Posterior vena cava (tissue), 2 donors: ENCODE results near the gene AREL1. TPM values are rescaled to one million over a fixed set of nuclear protein-coding genes. Genes with fewer than 3 reads are reported as not detected.

ENCODE experiments used
- DNase-seq: peaks from one replicate; pipeline ENCODE4 v3.0.0-alpha.2; 2020; ENCODE audit warnings: low spot score
- intact Hi-C, 2 donors: fragments of 100-400 bp; cut with DNase I; formaldehyde crosslinking; loops; one replicate each; pipeline versions ENCODE4 v1.14.1 to v1.14.2; 2022 to 2023
- total RNA-seq, 2 donors: library from RNA; stranded (reverse); fragmentation: NEBNext Ultra II Directional; extraction: Animal tissue kit (Norgen Biotek cat#: 25700); gene quantifications; one replicate each; pipeline ENCODE4 v1.2.1, GENCODE V29; 2021
- donor health status: DM: yes; HTN: yes; CAD: no.
- donor health status: DM: yes; HTN: yes; CAD: no.

The AREL1 gene
- total RNA-seq, 2 donors from 2014 or later, result 22.1 to 25.7 TPM

DNA sequence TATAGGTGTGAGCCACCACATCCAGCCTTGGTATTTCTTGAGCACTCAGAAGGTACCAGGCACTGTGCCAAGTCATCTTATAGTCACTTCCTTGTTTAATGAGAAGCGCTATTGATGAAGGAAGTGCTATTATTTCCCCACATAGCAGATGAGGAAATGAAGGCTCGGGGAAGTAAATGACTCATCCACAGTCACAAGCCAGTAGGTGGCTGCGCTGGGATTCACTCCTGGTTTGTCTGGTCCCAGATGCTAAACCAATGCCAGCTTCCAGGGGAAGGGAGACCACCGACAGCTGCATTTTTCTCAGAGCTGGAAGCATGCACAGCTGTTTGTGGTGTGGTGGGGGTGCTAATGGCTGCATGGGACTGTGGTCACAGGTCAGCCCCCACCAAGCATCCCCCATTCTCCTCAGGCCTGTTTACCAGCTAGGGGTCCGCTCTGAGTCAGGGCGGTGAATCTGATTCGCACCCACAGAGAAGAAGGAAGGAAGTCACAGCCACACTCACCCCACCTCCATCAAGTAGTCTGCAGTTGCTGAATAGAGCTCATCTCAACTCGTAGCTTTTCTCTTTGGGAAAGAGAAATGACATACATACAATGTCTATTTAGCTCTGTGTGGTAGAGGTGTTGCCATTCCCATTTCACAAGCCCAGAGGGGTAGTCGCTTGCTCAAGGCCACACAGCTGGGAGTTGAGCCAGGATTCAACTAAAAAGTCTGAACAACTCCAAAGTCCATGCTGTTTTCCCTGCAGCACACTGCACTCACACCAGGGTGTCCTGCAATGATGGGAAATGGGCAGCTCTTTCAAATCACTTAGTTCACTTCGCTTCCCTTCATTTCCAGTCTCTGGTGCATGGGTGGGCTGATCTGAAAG lies 94.6 kb downstream of the AREL1 start:
- intact Hi-C loops, result loop anchor here (10.0 kb wide), 2 partner anchors 96 to 254 kb away; partner anchors contain the start of genes AREL1 (in 1 of the 2) and FCF1 (in 1 of the 2)
- no peak for DNase-seq

DNA sequence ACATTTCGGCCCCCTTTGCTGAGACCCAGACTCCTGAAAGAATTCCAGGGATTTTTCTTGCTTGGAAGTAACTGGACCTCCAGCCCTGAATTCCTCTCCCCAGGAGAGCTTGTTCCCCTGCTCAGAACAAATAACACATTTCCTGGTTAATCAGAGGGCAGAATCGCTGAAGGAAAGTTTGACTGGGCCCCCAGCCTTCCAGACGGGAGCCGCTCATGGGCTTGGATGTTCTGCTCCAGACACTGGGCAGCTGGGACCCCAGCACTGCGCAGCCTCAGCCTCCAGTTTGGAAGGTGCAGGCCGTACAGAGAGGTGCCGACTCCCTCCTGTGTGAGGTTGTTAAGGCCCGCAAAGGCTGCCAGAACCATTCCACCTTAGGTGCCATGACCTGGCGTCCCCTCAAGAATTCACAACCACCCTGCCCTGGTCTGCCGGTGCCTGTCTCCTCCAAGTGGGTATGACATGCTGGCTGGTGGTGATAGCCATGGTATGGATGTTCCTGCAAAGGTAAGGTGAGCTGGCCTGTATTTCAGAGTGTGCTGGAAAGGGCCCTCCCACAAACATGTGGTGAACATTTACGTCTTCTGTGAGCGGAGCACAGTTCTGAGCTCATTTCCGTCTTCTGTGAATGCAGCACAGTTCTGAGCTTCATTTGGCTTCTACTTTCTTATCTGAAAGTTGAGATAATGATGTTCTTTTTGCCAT lies 95.7 kb downstream of the AREL1 start:
- no peak for DNase-seq
- intact Hi-C loops, result loop anchor here (10.0 kb wide), 2 partner anchors 98 to 252 kb away; partner anchors contain the start of genes AREL1 (in 1 of the 2) and FCF1 (in 1 of the 2)

DNA sequence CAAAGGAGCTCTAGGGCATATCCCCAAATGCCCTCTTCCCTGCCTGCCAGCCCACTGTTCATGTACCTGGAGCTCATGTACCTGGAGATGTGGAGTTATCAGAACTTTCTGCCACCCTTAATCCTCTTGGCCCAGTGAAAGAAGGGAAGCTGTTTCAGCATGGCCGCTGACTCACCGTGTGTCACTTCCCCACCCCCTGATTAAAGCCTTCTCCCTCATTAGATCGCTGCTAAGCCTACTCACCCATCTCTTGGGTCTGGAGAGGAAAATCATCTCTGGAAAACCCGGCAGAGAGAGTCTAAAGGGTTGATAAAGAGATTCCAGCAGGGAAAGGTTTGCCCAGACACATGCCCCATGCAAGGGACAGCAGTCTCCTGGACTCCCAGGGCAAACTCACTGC lies 96.4 kb downstream of the AREL1 start:
- DNase-seq, result no peak
- intact Hi-C loops, result loop anchor here (10.0 kb wide), 2 partner anchors 98 to 252 kb away; partner anchors contain the start of genes AREL1 (in 1 of the 2) and FCF1 (in 1 of the 2)

DNA sequence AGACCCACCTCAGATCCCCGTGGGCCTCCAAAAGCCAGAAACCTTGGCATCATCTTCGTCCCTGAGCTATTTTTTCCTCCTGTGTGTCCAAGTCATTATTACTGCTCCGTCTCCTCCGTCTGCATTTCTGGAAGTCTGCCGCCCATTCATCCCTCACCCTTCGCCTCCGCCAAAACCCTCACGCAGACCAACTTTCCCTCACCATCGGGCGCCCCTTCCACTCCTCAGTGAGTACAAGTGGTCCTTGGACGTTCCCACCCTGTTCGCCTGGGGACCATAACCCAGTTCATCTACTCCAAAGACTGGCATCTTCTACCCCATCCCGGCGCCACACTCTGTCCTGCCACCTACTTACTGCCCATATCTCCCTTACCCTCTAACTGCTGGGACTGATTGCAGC lies 97.1 kb downstream of the AREL1 start:
- intact Hi-C loops, result loop anchor here (10.0 kb wide), 2 partner anchors 99 to 251 kb away; partner anchors contain the start of genes AREL1 (in 1 of the 2) and FCF1 (in 1 of the 2)
- DNase-seq, result no peak

DNA sequence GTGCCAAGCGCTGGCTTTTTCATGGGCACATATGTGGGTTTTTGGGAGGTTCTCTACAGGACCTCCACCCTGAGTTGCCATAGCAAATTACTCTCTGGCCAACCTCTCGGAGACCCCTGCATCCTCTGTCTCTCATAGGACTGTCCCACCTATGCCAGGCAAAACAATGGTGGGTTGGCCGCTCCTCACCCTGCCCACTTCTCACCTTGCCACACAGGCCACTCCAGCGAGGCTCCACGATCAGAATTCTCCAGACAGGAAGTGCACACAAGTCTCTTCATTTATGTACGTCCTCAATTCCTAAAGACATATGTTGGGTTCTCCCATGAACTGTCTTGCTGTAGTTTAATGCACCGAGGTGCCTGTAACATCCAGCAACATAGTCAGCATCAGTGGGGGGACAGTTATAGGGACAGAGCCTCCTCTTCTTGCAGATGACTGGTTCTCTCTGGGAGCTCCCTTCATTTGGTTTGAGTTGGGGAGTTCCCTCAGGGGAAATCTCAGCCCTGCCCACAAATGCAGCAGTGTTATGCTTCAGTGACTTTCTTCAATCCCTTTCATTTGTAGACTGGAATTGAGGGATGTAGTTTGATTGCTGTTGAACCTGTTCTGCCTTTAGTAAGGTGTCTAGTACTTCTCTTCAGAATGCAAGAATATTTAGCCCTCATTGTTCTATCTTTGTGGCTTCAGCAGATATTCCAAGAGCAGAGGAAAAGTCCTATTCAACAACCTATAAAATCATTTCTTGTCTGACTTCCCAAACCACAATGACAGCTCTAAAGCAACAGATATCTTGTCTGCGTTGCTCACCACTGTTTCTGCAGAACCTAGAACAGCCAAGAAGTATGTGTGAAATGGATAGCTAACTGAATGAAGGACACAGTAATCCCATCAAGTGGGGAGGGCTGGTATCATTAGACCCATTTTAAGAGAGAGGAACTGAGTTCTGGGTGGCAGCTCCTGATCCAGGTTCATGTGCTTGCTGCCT lies 98.1 kb downstream of the AREL1 start:
- no peak for DNase-seq
- intact Hi-C loops, result loop anchor here (10.0 kb wide), 2 partner anchors 100 to 250 kb away; partner anchors contain the start of genes AREL1 (in 1 of the 2) and FCF1 (in 1 of the 2)

GRCh38 chr14:74613211-74613914 lies 99.5 kb downstream of the AREL1 start:
- DNase-seq, result no peak
- intact Hi-C loops, result loop anchor here (10.0 kb wide), 2 partner anchors 101 to 249 kb away; partner anchors contain the start of genes AREL1 (in 1 of the 2) and FCF1 (in 1 of the 2)

DNA sequence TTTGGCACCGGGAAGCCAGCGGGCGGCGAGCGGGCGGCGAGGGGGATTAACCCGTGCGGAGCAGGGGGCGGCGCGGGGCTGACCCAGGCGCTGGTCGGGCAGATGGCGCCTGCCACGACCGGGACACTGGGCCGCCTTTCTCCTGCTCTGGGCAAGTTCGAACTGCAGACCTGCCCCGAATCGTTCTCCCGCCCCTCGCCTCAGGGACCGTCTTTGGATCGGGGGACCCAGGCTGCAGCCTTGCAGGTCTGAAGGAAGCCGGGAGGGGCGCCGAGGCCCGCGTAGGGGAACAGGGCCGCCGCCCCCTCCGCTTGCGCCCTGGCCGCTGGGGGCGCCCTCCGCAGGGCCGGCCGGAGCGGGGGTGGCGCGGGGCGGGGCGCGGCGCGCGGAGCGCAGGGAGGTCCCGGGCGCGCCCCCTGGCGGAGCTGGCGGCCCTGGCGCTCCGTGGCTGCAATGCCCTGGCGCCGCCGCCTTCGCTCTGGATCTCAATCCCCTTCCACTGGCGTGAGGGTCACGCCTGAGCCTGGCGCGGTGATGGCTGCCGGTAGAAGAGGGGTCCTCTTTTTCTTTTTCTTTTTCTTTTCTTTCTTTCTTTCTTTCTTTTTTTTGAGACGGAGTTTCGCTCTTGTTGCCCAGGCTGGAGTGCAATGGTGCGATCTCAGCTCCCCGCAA lies 100.4 kb downstream of the AREL1 start:
- peak; percentile 95 for DNase-seq

GRCh38 chr14:74611650-74612349 lies 101.1 kb downstream of the AREL1 start, which contains the start of gene LTBP2:
Gene LTBP2, minus strand, starts transcription at chr14:74612237. Its CDS starts 293 bp downstream, at chr14:74611944.
- no peak for DNase-seq
- intact Hi-C loops, result loop anchor here (10.0 kb wide), 2 partner anchors 103 to 247 kb away; partner anchors contain the start of genes AREL1 (in 1 of the 2) and FCF1 (in 1 of the 2)

More for the DNA sequence above, 100.4 kb downstream of the AREL1 start:
- intact Hi-C loops, result loop anchor here (10.0 kb wide), 2 partner anchors 102 to 248 kb away; partner anchors contain the start of genes AREL1 (in 1 of the 2) and FCF1 (in 1 of the 2)

Other genes with a start within 250 kb of the AREL1 start
- 100 to 1,000 TPM; 147 to 224 TPM for gene NPC2, start 219.8 kb downstream of the AREL1 start, total RNA-seq
- gene ISCA2, start 219.3 kb downstream of the AREL1 start, total RNA-seq, result 10 to 100 TPM in 1 of 2 donors, 1 to 10 TPM in 1; 9.3 to 12.9 TPM
- gene LTBP2, start 100.8 kb downstream of the AREL1 start, total RNA-seq, result 100 to 1,000 TPM; 141 to 168 TPM
- 10 to 100 TPM; 41.2 to 42.4 TPM for gene FCF1, start 64 bp upstream of the AREL1 start, total RNA-seq
- 10 to 100 TPM; 46.8 to 52.4 TPM for gene YLPM1, start 50.2 kb upstream of the AREL1 start, total RNA-seq
- gene PROX2, start 163.1 kb upstream of the AREL1 start, total RNA-seq, result not detected
- gene DLST, start 168.8 kb upstream of the AREL1 start, total RNA-seq, result 10 to 100 TPM; 70.4 to 85.0 TPM
- gene RPS6KL1, start 210.2 kb upstream of the AREL1 start, total RNA-seq, result 10 to 100 TPM in 1 of 2 donors, 1 to 10 TPM in 1; 9.6 to 17.0 TPM
- 10 to 100 TPM in 1 of 2 donors, 1 to 10 TPM in 1; 7.7 to 11.2 TPM for gene PGF, start 242.5 kb upstream of the AREL1 start, total RNA-seq